Embryonic facial prominence (tissue), 1 donor: ENCODE measurements around the gene ETS2.

Experiments
- DNase-seq: peaks from one replicate; pipeline ENCODE4 v3.0.0-alpha.2; 2016; ENCODE audit errors: extremely low spot score

Gene ETS2

GRCh38 chr21:38800924-38801744, 4.6 kb upstream of the ETS2 start:
- DNase-seq: no peak

DNA sequence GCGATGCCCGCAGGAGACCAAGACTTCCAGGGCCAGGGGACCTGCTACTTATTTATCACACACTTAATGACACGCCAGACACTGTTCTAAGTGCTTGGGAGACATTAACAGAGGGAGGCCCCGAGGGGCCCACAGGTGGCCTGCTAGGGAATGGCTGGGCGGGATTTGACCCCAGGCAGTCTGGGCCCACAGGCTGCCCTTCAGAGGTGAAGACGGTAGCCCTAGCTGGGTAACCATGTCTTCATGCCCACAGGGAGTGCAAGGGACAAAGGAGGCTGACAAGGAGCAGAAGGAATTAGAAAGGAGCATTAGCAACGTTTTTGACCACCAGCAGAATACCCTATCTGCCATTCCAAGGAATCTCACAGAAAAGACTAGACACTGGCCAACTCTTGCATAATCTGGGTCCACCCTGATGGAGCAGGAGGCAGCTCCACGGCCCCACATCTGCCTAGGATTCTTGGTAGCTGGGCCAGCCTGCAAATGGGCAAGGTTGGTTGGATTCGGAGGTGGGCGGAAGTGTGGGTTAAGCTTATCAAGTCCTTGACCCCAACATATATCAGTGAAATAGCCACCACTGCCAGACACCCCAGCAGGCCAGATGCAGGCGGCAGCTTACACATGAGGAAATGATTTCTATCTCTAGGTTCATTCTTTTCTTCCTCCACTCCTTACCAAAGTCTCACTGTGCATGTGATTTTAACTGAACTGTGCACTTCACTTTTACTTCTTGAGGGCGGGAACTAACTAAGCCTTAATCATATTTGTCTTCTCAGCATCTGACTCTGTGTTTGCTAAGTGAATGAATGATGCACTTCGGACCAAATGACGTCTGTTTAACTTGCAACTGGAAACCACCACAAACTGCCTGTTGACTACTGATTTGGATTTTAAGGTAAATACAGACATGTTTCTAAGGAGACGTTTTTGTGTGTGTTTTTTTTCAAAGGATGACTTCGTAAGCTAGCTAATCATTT, 3.4 kb upstream of the ETS2 start:
- no peak for DNase-seq

DNA sequence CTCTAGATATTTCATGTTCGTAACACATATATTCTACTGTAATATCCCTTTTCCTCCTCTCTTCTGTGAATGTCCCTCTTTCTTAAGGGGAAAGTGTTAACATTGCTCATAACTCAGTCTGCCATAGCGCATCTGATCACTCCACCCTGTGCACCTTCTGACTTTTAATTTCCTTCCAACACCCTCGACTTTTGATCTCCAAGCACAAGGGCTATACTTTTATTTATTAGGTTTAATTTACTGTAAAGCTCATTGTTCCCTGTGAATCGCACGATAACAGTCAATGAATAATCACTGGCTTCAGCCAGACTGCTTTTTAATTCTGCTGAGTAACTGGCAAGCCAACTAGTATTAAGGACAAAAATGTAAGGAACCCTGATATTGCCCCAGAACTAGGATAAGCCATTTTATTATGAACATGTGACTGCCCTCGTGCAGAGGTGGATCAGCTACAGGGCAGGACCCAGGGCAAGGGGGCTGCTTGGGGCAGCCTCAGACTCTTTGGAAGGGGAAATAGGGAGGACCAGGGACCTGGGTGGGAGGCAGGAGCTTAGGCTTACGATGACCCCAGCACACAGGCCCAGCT, 2.6 kb upstream of the ETS2 start:
- DNase-seq: no peak

DNA sequence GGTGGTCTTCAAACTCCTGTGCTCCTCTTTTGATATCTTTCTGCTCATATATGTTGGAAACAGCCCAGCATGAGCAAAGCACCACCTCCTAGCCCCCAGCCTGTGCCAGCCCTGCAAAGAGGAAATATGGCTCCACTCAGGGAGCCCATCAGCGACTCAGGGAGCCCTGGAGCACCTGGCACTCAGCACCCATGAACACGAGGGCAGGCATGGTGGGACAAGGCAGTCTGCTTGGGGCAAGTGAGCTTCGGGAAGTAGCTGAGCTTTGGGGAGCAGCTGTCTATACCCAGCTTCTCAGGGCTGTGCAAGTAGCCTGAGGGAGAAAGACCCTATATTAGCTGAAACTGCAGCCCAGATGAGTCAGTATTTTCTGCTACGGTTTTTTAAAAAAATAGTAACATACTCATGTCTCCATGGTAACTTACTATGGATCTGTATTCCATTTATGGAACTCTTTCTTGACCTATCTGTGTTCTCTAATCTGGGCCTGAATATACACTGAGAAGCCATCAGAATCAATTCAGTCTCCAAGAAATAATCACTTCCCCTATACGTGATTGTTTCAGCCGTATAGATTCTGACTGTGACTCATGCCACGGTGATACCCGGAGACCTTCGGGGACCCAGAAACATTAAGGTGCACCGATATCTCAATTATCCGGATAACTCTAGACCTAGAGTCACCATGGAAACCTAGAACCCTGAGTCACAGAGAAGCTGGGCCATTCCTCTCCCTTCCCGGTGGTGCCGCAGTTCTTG, 1.5 kb upstream of the ETS2 start:
- DNase-seq: no peak

- DNase-seq: no peak
Measured at GRCh38 chr21:38804789-38805327, 871 bp upstream of the ETS2 start.

- no peak for DNase-seq
Measured at GRCh38 chr21:38806153-38806941, 618 bp downstream of the ETS2 start.

DNA sequence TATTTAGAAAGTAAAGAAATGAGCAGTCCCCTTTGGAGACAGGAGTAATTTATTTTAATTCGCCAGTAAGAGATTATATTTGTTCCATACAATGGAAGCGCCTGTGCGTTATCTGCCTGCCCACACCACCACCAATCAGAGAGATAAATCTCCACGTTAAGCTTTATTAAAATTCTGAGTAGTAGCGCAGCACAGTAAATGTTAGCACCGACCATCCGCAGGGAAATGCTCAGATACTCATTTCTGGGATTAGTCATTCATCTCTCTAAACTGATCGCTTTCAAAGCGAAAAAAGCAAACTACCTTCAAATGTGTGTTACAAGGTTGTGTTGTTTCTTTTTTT, 1.2 kb downstream of the ETS2 start:
- DNase-seq: no peak

DNA sequence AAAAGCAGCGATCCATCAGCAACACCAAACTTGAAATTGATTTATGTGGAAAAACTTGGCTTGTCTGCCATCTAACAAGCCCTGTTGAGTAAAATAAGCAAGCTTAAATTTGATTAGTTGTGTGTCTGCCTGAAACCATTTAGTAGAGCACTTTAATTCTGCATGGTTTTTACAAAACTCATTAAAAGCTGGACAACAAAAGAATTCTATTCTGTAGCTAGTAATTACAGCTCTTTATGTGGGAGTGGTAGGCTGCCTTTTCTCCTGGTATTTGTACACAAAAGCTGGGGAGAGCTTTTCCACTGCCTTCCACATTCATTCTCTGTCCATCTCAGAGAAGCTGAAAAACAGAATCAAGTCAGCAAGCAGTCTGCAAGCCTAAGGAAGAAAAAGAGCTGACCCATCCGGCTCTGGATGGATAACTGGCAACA, 1.7 kb downstream of the ETS2 start:
- DNase-seq: no peak

- DNase-seq: no peak
Measured at GRCh38 chr21:38807986-38808385, 2.3 kb downstream of the ETS2 start.

GRCh38 chr21:38809198-38809878, 3.6 kb downstream of the ETS2 start:
- DNase-seq: no peak

GRCh38 chr21:38810034-38810825, 4.5 kb downstream of the ETS2 start:
- DNase-seq: no peak

DNA sequence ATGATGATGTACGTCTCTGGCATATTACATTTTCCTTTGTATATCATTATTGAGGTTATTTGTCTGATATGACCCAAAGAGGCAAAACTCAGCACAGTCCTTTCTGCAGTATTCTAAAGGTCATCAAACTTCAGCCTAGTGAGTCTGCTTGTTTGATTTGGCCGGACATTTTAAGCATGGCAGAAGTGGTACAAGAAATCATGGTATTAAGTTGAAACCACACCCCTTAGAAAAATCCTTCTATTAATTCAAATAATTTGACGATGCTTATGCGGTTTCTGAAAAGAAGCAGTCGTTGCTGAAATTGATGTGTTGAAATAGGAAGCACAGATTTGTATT, 5.1 kb downstream of the ETS2 start:
- no peak for DNase-seq

DNA sequence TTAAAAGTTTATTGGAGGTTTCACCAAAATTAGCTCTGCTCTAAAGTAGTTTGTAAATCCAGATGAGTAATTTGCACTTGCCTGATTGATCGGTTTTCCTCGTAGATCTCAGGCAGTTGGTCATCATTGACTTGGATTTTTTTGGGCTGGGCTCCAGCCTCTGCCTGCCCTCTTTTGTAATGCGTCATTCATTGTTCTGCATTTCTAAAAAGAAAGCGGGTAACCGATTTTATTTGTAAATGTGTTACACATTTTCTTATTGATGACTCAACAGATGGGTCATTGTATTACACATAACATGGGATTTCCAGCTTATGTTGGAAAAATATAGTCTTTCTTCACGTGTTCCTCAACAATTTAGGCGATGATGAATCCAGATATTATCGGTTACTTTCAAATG, 5.5 kb downstream of the ETS2 start:
- DNase-seq: no peak

- DNase-seq: no peak
Measured at GRCh38 chr21:38813143-38813542, 7.4 kb downstream of the ETS2 start.

DNA sequence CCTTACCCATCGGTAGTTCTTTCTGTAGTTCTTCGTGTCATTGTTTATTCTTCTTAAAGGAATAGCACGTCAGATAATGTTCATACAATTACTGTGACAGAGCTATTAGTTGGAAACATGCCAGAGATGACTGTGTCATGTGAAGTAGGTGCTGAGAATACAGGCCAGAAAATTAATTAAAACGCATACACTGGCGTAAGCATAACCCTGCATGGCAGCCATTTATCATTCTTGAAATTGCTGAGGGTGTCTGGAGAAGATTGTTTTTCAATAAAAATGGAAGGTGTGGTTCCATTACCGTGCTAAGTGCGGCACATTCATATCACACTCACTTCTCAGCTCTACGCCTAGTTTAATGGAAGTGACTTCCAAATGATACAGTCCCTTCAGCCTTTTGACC, 7.8 kb downstream of the ETS2 start:
- DNase-seq: no peak

DNA sequence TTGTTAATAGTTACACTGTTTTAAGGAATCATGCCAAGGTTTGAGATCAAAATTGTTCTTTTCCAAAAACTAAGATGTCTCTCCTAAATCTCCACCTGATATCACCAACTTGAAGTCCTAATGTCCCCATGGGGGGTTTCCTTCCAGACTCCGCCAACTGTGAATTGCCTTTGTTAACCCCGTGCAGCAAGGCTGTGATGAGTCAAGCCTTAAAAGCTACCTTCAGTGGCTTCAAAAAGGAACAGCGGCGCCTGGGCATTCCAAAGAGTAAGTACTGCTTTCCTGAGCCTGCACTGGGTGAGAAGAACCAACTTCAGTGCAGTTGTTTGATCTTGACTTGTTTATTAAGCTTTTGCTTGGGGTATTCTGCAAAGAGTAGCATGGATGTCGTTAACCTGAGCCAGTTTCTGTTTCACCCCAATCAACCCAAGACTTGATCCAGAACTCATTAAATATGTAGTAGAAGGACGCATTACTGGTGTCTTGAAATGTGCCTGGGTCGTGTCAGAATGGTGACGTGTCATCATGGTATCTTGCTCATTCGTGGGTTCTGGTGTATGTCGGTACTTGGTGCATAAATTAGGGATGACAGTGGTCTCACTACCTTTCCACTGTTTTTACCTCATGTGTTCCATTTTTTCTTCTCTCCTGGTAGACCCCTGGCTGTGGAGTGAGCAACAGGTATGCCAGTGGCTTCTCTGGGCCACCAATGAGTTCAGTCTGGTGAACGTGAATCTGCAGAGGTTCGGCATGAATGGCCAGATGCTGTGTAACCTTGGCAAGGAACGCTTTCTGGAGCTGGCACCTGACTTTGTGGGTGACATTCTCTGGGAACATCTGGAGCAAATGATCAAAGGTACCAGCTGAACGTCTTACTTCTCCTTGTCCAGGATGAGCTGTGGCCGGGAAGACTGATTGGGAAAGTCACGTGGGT, 8.7 kb downstream of the ETS2 start:
- DNase-seq: no peak

DNA sequence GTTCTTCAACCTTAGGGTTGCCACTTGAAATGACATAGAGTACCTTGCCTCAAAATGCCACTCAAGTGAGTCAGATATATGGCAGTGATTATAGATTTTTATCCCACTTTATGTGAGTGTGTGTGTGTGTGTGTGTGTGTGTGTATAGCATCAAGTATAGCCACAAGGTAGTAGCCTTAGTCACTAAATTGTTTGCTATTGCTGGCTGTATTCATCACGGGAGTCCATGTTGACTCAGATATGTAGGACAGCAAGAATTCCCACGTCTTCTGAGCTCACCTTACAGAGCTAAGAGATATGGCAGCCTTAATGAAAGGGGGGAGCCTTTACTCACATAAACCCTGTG, 9.3 kb downstream of the ETS2 start:
- DNase-seq: no peak

GRCh38 chr21:38816400-38816977, 10.8 kb downstream of the ETS2 start:
- DNase-seq: no peak
